Stimulated activated CD8-positive, alpha-beta memory T cell treated with anti-CD3 and anti-CD28 coated beads, Interleukin-15, amount 100 ng/mL, for 4 hours (primary cell): ENCODE measurements around the gene NSUN2.

ENCODE experiments used
- DNase-seq, 2 donors: peaks; one replicate each; pipeline ENCODE4 v3.0.0-alpha.2; 2020; ENCODE audit warnings: low read depth in 2 of 2

NSUN2 gene

GRCh38 chr5:6604341-6604740 lies 28.5 kb downstream of the NSUN2 start:
- no peak for DNase-seq

DNA sequence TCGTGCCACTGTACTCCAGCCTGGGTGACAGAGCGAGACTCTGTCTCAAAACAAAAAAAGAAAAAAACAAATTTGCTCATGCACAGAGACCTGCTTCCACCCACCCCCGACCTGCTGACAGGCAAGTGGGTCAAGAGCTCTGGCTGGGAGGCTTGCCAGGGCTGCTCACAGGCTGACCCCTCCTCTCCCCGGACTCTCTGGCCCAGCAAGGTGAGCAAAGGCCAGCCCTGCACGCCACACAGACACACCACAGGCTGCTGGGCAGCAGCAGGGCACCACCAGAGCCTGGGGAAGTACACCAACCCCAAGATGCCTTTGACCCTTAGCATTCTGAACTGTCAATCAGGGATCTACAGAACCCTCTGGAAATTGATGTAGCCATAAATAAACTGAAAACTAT lies 29.2 kb downstream of the NSUN2 start:
- DNase-seq: no peak

- no peak for DNase-seq
These were observed 30.4 kb downstream of the NSUN2 start for GRCh38 chr5:6602441-6602840.

GRCh38 chr5:6601816-6602215 lies 31.0 kb downstream of the NSUN2 start:
- DNase-seq: no peak

DNA sequence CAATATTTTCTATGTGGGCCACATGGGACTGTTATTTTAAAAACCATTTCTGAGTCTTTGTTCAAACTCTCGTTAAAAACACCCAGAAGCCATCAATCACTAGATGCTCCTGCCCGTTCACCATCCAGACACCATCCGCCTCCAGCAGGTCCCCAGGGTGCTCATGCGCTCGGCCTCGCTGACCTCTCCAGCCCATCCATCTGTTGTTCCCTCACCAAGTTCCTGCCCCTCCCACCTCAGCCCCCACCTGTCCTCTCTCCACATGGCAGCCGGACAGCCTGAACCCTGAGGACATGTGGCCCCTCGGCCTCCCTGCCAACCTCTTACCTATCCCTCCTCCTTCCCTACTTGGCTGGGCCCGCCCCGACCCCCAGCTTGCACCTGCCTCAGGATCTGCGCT lies 31.6 kb downstream of the NSUN2 start:
- DNase-seq: no peak

DNA sequence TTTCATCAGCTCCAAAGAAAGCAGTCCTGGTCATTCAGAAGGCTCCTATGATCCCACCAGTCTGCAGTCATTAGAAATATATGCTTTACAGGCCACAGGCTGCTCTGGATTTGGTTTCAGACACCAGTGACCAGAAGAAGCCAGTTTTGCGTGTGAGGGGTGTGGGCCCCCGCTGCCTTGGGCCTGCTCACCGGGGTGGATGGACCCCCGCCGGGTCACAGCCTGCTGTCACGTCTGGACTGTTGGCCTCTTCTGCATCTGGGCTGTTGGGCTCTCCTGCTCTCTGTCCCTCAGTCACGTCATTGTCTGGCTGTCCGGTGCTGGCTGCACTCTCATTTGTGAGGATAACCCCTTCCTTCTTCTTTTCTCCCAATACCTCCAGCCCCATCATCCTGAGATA lies 33.1 kb downstream of the NSUN2 start:
- no peak for DNase-seq

DNA sequence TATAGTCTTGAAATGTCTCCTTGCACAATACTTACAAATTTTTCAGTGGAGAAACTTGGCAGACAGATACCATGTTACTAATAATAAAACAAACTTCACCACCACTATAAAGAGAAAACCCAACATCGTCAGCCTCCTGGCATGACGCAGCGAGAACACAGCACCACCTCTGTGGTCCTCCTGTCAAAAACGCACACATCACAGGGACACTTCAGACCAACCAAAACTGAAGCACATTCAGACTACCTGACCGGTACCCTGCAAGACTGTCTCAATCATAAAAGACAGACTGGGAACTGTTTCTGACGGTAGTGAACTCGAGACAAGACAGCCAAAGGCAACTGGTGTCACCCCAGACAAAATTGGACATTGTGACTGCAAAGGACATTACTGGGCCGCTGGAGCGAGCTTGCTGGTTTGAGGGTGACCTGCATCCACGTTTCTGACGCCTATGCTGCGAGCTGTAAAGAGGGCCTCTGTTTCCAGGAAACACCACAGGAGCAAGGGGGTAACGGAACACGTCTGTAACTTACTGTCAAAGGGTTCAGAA lies 34.4 kb downstream of the NSUN2 start:
- DNase-seq: no peak

DNA sequence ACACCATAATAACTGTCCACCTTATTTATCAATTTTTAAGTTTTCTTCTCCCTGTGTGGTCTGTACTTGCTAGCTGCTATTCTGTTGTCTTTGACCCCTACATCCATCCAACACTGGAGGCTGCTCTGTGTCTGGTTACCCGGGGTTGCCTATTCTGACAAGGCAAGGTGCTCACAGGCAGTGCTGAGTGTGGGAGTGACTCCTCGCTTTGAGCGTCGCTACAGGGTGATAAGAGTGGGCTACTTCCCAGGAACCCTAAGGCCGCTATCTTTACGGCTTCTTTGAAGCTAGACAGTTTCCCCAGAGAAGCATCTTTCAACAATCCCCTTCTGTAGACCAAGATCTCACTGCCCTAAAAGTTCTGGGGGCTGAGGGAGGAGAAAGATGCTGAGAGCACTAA lies 35.3 kb downstream of the NSUN2 start:
- DNase-seq: no peak

DNA sequence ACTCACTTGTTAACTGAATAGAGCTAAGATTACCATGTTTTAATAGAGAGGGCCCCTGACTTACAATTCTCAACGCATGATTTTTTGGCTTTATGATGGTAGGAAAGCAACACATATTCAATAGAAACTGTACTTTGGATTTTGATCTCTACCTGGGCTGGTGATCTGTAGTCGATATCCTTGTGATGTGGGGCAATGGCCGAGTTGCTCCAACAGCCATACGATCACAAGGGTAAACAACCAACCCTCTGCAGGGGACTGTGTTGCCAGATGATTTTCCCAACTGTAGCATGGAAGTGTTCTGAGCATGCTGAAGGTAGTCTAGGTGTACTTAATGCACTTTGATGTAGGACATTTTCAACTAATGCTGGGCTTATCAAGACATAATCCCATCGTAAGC lies 36.5 kb downstream of the NSUN2 start:
- DNase-seq: no peak

DNA sequence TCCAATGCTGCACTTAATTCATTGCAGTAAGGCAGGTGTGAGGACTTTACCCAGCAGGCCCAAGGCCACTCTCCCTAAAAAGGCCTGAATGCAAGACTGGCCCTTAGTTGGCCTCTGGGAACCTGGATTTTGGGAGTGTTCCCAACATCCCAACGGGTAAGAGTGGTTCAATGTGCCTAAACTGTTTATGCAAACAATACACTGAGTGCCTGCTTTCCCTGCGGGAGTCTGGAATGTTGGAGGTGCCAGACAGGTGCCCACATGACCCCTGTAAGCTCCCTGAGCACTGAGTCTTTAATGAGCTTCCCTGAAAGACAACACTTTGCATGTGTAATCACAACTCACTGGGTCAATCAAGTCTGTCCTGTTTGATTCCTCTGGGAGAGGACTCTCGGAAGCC lies 37.4 kb downstream of the NSUN2 start:
- no peak for DNase-seq

DNA sequence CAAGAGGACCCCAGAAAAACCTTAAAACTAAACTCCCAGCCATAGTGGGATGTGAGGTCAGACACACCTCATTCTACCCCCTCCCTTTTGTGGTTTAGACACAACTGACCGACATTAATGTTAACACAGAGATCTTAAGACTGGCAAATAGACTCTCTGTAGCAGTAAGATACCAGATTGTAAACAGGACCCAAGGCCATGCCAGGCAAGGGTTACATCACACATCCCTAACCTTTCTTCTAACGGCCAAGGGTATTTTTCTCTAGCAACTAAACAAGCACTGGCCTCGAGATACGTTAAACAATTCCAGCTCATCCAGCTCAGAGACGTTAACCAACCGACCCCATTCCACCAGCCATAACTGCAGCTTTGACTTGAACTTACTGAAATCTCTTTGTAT lies 38.8 kb downstream of the NSUN2 start:
- DNase-seq: no peak

DNA sequence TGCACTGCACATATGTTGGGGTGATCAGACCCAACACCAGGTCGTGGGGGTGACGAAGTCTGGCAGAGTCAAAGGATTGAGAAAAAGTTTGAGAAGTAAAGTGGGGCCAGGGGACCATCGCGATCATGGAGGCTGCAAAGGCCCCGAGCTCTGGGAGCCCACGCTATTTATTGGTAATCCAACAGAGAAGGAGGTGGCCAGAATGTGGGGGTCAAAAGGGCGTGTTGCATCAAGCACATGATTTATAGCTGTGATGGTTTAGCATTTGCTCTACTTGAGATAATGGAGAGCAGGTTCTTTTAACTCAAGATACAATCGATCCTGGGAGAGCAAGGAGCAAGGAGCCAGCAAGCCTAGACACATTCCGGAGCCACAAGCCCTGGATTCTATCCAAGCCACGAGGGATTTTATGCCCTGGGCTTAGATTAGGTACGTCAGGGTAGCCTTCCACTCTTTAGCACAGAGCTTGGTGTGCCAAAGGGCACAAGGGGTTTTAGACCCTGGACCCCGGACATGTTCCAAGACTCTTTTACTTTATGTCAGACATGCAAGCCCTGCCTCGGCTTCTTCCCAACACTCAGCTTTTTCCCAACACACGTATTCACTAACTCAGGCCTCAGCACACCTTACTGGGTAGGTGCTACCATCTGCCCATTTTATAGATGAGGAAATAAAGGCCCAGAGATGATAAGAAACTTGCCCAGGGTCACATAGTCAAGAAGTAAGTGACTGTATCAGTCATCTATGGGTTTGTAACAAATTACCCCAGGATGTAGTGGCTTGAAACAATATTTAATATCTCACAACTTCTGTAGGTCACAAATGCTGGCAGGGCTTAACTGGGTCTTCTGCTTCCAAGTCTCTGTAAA lies 39.5 kb downstream of the NSUN2 start:
- DNase-seq: no peak

DNA sequence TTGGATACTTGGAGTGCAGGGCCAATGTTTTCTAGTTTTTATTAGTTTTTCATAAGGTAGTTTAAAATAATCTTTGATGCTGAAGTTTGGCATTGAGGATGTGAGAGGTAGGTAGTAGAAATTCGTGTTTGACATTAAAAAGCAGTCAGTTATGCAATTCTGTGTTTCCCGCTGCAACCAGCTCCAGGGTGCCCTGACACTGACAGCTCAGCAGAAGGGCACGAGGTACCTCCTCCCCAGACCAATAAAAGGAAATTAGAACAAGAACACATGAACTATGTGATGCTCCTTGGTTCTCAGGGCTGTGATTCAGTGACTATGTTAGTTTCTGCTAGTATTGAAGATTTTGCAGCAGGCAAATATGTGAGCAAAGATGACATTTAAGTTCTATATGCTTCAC lies 40.2 kb downstream of the NSUN2 start:
- no peak for DNase-seq

- DNase-seq: no peak
These were observed 41.1 kb downstream of the NSUN2 start for GRCh38 chr5:6591671-6592288.

- no peak for DNase-seq
These were observed 42.3 kb downstream of the NSUN2 start for GRCh38 chr5:6590581-6590980.

- DNase-seq: no peak
These were observed 45.7 kb downstream of the NSUN2 start for GRCh38 chr5:6587171-6587570.

DNA sequence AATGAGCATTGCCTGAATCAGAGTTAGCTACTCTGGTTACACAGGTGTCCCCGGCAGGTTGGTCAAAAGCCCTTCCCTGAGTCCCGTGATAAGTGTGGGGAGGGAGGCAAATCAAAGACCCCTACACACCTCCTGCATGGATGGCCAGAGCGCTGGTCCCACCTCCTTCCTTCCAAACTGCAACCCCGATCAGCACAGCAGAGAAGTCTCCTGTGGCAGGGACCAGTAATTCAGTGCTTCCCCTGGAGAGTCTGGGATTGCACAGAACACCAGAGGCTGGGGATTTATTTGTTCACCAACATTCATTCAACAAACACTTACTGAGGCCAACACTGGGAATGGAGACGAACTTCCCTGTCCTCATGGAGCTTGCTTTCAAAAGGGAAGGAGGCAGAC lies 46.2 kb downstream of the NSUN2 start:
- no peak for DNase-seq

- no peak for DNase-seq
These were observed 46.8 kb downstream of the NSUN2 start for GRCh38 chr5:6585939-6586646.

DNA sequence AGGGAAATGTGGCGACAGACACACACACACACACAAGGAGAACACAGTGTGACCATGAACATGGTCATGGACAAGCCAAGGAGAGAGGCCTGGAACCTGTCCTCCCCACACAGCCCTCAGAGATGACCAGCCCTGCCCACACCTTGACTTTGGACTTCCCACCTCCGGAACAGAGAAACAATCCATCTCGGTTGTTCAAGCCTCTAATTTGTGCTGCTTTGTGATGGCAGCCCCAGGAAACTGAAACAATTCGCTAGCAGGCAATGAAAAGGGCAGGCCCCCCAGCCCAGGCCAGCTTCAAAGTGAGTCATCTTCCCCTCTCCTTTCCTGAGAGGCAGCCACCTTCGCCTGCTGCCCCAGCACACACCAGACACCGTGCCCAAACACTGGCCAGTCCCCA lies 47.7 kb downstream of the NSUN2 start:
- no peak for DNase-seq

GRCh38 chr5:6584727-6585126 lies 48.1 kb downstream of the NSUN2 start:
- no peak for DNase-seq

- no peak for DNase-seq
These were observed 48.7 kb downstream of the NSUN2 start for GRCh38 chr5:6584101-6584645.
